Measurements from ENCODE around the gene ABCD1. TPM values are rescaled to one million over a fixed set of nuclear protein-coding genes. Genes with fewer than 3 reads are reported as not detected.
A peak's percentile ranks its signal among the peaks of the same experiment; 100 is the strongest.

Gene ABCD1
- total RNA-seq, 1 donor from 2014 or later, result 15.3 TPM

DNA sequence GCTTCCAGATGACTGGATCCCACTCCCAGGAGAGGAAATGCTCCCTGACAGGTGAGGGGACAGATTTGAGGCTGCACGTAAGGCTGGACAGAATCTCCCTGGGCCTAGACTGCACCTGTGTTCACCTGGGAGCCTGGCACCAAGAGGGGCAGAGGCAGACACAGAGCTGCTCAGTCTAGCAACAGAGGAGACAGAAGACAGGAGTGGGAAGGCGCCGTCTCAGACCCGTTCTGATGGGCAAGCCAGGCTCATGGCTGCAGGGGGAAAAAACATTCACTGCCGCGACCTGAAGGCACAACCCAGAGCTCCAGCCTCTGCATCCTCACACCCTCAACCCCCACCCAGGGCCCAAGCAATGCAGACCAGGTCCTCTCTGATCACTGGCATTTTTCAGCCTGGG is 17.2 kb upstream of the ABCD1 start:
- Histone ChIP-seq H3K36me3 (ENCODE audit: control insufficient read depth, insufficient read depth, low read length) (peaks cover 1% of the 10 kb centered on the region), H3K27me3 (ENCODE audit: control insufficient read depth, insufficient read depth, low read length) (no peaks in the 10 kb centered on the region), H3K4me3 (ENCODE audit: low read depth, low read length) (no peak overlapping the region)
- DNase-seq (ENCODE audit: low read depth), result no peak
- TF ChIP-seq CTCF (IDR thresholded peaks at IDR 0.05; ENCODE audit: insufficient read depth, low read length, poor library complexity, severe bottlenecking), result no peak

DNA sequence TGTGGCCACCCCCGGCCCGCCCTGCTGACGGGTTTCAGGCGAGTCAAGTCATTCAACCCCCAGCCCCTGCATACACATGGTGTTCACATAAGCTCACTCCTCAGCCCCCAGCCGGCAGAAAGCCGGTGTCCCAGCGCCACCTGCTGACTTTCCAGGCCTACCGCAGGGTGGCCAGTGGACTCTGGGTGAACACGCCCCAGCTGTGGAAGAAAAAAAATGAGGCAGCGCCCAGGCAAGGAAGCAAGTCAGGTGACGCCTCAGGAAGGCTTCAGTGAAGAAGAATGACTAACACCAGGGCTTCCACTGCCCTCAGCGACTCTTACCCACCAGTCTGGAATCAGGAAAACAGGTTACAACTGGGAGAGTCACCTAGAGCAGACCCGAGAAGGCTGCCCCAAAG is 16.2 kb upstream of the ABCD1 start:
- peaks cover 1% of the 10 kb centered on the region for H3K36me3 ChIP-seq (ENCODE audit: control insufficient read depth, insufficient read depth, low read length)

GRCh38 chrX:153709726-153710674 is 14.7 kb upstream of the ABCD1 start:
- H3K4me3 ChIP-seq (ENCODE audit: low read depth, low read length), result no peak overlapping the region
- DNase-seq (ENCODE audit: low read depth), result no peak
- TF ChIP-seq CTCF (IDR thresholded peaks at IDR 0.05; ENCODE audit: insufficient read depth, low read length, poor library complexity, severe bottlenecking), result no peak
- no peaks in the 10 kb centered on the region for H3K27me3 ChIP-seq (ENCODE audit: control insufficient read depth, insufficient read depth, low read length)
- H3K36me3 ChIP-seq (ENCODE audit: control insufficient read depth, insufficient read depth, low read length), result no peaks in the 10 kb centered on the region

More for the DNA sequence above, 16.2 kb upstream of the ABCD1 start:
- Histone ChIP-seq H3K27me3 (ENCODE audit: control insufficient read depth, insufficient read depth, low read length) (no peaks in the 10 kb centered on the region), H3K4me3 (ENCODE audit: low read depth, low read length) (no peak overlapping the region)
- peak; percentile 75 for DNase-seq (ENCODE audit: low read depth)
- peak; percentile 66 for TF ChIP-seq CTCF (IDR thresholded peaks at IDR 0.05; ENCODE audit: insufficient read depth, low read length, poor library complexity, severe bottlenecking)

- H3K36me3 ChIP-seq (ENCODE audit: control insufficient read depth, insufficient read depth, low read length), result no peaks in the 10 kb centered on the region
- no peak for DNase-seq (ENCODE audit: low read depth)
- TF ChIP-seq CTCF (IDR thresholded peaks at IDR 0.05; ENCODE audit: insufficient read depth, low read length, poor library complexity, severe bottlenecking), result no peak
- no peaks in the 10 kb centered on the region for H3K27me3 ChIP-seq (ENCODE audit: control insufficient read depth, insufficient read depth, low read length)
- no peak overlapping the region for H3K4me3 ChIP-seq (ENCODE audit: low read depth, low read length)
Observed at GRCh38 chrX:153714256-153714655, 10.4 kb upstream of the ABCD1 start.

DNA sequence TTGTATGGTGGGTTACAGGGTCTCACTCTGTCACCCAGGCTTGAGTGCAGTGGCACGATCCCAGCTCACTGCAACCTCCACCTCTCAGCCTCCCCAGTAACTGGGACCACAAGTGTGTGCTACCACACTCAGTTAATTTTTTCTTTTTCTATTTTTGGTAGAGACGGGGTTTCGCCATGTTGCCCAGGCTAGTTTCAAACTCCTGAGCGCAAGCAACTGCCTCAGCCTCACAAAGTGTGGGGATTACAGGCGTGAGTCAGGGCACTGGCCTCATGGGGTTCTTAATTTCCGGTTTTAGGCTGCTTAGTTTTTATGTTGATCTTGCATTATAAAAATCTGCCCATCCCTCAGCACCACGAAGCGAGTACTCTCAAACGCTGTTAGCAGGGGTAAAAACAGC is 7.2 kb upstream of the ABCD1 start:
- peaks cover 1% of the 10 kb centered on the region for H3K36me3 ChIP-seq (ENCODE audit: control insufficient read depth, insufficient read depth, low read length)
- DNase-seq (ENCODE audit: low read depth), result no peak
- no peak overlapping the region for H3K4me3 ChIP-seq (ENCODE audit: low read depth, low read length)
- H3K27me3 ChIP-seq (ENCODE audit: control insufficient read depth, insufficient read depth, low read length), result no peaks in the 10 kb centered on the region
- no peak for TF ChIP-seq CTCF (IDR thresholded peaks at IDR 0.05; ENCODE audit: insufficient read depth, low read length, poor library complexity, severe bottlenecking)

Data from kidney epithelial cell (primary cell).